ENCODE data around the gene SOCS6. TPM values are rescaled to one million over a fixed set of nuclear protein-coding genes. Genes with fewer than 3 reads are reported as not detected.
"Not testable (repeated sequence)": the region's sequence is repeated elsewhere in the genome, so short reads cannot be mapped to it uniquely, and the experiment has no call there.

The SOCS6 gene
- total and polyA plus RNA-seq, 12 donors = 6.1 to 31.8 (median 20.0) TPM

GRCh38 chr18:70354771-70355170 lies 65.9 kb downstream of the SOCS6 start:
- Histone ChIP-seq H3K4me3 (no peak overlapping the region), H3K4me1 (peaks cover 0 to 4% (median 0%) of the 10 kb centered on the region in 9 donors), H3K9me3 (peaks cover 0 to 25% (median 0%) of the 10 kb centered on the region in 11 donors), H3K27ac (no peak overlapping the region), H3K36me3 (peaks cover 0 to 43% (median 6%) of the 10 kb centered on the region in 9 donors), H3K27me3 (no peaks in the 10 kb centered on the region)
- intact Hi-C loops (cut with DNase I) = no loop called here
- TF ChIP-seq, protein P1, sequence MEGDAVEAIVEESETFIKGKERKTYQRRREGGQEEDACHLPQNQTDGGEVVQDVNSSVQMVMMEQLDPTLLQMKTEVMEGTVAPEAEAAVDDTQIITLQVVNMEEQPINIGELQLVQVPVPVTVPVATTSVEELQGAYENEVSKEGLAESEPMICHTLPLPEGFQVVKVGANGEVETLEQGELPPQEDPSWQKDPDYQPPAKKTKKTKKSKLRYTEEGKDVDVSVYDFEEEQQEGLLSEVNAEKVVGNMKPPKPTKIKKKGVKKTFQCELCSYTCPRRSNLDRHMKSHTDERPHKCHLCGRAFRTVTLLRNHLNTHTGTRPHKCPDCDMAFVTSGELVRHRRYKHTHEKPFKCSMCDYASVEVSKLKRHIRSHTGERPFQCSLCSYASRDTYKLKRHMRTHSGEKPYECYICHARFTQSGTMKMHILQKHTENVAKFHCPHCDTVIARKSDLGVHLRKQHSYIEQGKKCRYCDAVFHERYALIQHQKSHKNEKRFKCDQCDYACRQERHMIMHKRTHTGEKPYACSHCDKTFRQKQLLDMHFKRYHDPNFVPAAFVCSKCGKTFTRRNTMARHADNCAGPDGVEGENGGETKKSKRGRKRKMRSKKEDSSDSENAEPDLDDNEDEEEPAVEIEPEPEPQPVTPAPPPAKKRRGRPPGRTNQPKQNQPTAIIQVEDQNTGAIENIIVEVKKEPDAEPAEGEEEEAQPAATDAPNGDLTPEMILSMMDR (IDR thresholded peaks at IDR 0.05) = no peak
- DNase-seq = no peak
- whole genome bisulfite sequencing, 2 donors = 95% methylated on average over 2 of the region's 2 CpGs
- no peak for ATAC-seq

GRCh38 chr18:70355620-70356385 lies 67.0 kb downstream of the SOCS6 start:
- Histone ChIP-seq H3K36me3 (peaks cover 0 to 34% (median 6%) of the 10 kb centered on the region in 9 donors), H3K9me3 (peaks cover 0 to 25% (median 0%) of the 10 kb centered on the region in 11 donors), H3K27me3 (no peaks in the 10 kb centered on the region), H3K4me1 (peaks cover 0 to 4% (median 0%) of the 10 kb centered on the region in 9 donors), H3K27ac (no peak overlapping the region), H3K4me3 (no peak overlapping the region)
- TF ChIP-seq, protein P1 (IDR thresholded peaks at IDR 0.05) = no peak
- DNase-seq = no peak
- WGBS, 2 donors = 88 to 90% methylated on average over 5 of the region's 5 CpGs
- intact Hi-C loops (cut with DNase I) = no loop called here
- ATAC-seq = no peak

- ATAC-seq; DNase-seq; H3K4me3 ChIP-seq; intact Hi-C loops (cut with DNase I); H3K4me1 ChIP-seq; H3K27me3 ChIP-seq; H3K27ac ChIP-seq: not testable (repeated sequence)
- H3K9me3 ChIP-seq = peaks cover 0 to 25% (median 0%) of the 10 kb centered on the region in 11 donors
- peaks cover 0 to 12% (median 0%) of the 10 kb centered on the region in 9 donors for H3K36me3 ChIP-seq
- WGBS, 2 donors = 92 to 94% methylated on average over 5 of the region's 5 CpGs
Measured at GRCh38 chr18:70358105-70358406, 69.2 kb downstream of the SOCS6 start.

DNA sequence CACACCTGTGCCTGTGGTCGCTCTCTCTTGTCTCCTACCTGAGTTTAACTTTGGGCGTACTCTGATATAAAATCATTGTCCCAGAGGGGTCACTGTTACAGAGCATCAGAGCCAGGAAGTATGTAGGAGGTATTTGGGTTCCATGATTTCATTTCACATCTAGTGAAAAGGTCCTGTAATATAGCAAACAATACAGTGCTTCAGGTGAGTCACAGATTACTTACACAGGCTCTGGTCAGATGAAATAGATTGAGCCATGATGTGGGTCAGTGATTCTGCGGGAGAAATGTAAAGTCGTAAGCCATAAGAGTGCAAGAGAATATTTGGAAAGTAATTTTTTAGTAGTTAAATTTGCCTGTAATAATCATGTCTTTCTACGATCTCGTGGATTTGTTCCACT lies 70.2 kb downstream of the SOCS6 start:
- intact Hi-C loops (cut with DNase I) = no loop called here

More for the DNA sequence above, 70.2 kb downstream of the SOCS6 start:
- H3K9me3 ChIP-seq = peaks cover 0 to 15% (median 0%) of the 10 kb centered on the region in 11 donors
- no peaks in the 10 kb centered on the region for H3K27me3 ChIP-seq
- H3K4me1 ChIP-seq = peaks cover 0 to 12% (median 0%) of the 10 kb centered on the region in 9 donors
- DNase-seq = no peak
- TF ChIP-seq, protein P1 (IDR thresholded peaks at IDR 0.05) = no peak
- WGBS, 2 donors = 95 to 97% methylated on average over 6 of the region's 6 CpGs
- no peak overlapping the region for H3K4me3 ChIP-seq
- no peak overlapping the region for H3K27ac ChIP-seq
- peaks cover 0 to 3% (median 0%) of the 10 kb centered on the region in 9 donors for H3K36me3 ChIP-seq
- no peak for ATAC-seq
